Activated CD8-positive, alpha-beta T cell treated with anti-CD3 and anti-CD28 coated beads, Interleukin-2, amount 10 ng/mL, durations not matched to agents 7 days and 5 days (primary cell): ENCODE results near the gene AP3D1. TPM values are rescaled to one million over a fixed set of nuclear protein-coding genes. Genes with fewer than 3 reads are reported as not detected.

Experiments used
- ATAC-seq: fragments of 150-1000 bp; cut with Tn5 transposase; one replicate; pipeline ENCODE4 v1.10.0; 2021; ENCODE audit warnings: moderate library complexity
- CTCF ChIA-PET: fragments of 350-600 bp; sonication (Branson Sonifier 250); formaldehyde crosslinking; loops from one replicate; lab custom pipeline; 2021; ENCODE audit warnings: antibody characterized with exemption; lab: Charles Lee
- POLR2A ChIA-PET: fragments of 350-600 bp; sonication (Branson Sonifier 250); formaldehyde crosslinking; loops from one replicate; lab custom pipeline; 2021; ENCODE audit warnings: antibody characterized with exemption; lab: Charles Lee
- DNase-seq: peaks from one replicate; pipeline ENCODE4 v3.0.0-alpha.2; 2020
- H3K27ac Mint-ChIP-seq: one replicate; pipeline ENCODE4 v1.8.0; 2021; ENCODE audit warnings: mild to moderate bottlenecking, mixed read lengths
- H3K27me3 Mint-ChIP-seq: one replicate; pipeline ENCODE4 v1.8.0; 2021; ENCODE audit warnings: low read depth, mixed read lengths
- H3K36me3 Mint-ChIP-seq: one replicate; pipeline ENCODE4 v1.8.0; 2021; ENCODE audit warnings: low read depth, mixed read lengths
- H3K4me1 Mint-ChIP-seq: one replicate; pipeline ENCODE4 v1.8.0; 2021; ENCODE audit warnings: low read depth, mixed read lengths
- H3K4me3 Mint-ChIP-seq: one replicate; pipeline ENCODE4 v1.8.0; 2021; ENCODE audit warnings: mild to moderate bottlenecking, mixed read lengths
- H3K9me3 Mint-ChIP-seq: one replicate; pipeline ENCODE4 v1.8.0; 2022; ENCODE audit warnings: mixed read lengths; ENCODE audit not compliant: insufficient read depth
- total RNA-seq, 2 experiments: library from RNA; stranded (reverse); gene quantifications; one replicate each; pipeline ENCODE4 v1.2.3, GENCODE V29; 2021

AP3D1 gene
- total RNA-seq, 2 experiments from 2014 or later, result 91.5 to 100 TPM

DNA sequence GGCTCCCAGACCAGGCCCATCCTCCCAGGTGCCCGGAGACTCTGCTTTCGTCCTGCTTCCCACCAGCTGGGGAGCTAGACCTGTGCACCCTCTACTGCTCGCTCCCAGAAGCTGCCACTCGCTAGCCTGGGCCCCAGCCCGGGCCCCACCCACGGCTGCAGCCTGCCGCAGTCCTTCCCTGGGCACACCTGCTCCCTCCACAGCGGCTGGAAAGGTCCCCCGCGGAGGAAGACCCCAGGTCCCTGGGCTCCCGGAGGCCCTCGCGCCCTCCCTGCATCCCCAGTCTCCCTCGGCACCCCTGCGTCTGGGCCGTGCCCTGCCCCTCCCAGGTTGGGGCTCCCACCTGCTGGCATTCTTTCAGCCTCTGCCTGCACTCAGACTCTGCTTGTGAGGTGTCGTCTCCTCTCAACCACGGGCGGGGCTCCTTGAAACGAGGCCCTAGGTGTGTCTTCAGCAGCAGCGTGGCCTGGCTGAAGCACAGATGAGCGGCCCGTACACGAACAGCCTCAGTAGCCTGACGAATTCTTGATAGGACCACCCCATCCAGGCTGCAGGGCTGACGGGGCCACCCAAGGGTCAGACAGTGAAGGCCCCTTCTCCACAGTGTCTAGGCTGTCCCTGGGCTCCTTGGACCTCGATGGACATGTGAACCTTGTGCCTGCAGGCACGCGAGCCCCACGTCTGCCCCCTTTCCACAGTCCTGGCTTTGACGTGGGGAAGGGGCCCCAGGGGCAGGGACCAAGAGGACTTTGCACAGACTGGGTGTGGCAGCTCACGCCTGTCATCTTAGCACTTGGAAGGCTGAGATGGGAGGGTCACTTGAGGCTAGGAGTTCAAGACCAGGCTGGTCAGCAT, 40.3 kb upstream of the AP3D1 start:
- no peak for ATAC-seq
- Mint-ChIP-seq H3K4me1 (no peaks in the 10 kb centered on the region), H3K9me3 (no peaks in the 10 kb centered on the region), H3K4me3 (no peak overlapping the region), H3K36me3 (peaks cover 27% of the 10 kb centered on the region), H3K27me3 (no peaks in the 10 kb centered on the region), H3K27ac (no peak overlapping the region)
- no peak for DNase-seq
- ChIA-PET POLR2A (no interaction called here), CTCF (no interaction called here)

DNA sequence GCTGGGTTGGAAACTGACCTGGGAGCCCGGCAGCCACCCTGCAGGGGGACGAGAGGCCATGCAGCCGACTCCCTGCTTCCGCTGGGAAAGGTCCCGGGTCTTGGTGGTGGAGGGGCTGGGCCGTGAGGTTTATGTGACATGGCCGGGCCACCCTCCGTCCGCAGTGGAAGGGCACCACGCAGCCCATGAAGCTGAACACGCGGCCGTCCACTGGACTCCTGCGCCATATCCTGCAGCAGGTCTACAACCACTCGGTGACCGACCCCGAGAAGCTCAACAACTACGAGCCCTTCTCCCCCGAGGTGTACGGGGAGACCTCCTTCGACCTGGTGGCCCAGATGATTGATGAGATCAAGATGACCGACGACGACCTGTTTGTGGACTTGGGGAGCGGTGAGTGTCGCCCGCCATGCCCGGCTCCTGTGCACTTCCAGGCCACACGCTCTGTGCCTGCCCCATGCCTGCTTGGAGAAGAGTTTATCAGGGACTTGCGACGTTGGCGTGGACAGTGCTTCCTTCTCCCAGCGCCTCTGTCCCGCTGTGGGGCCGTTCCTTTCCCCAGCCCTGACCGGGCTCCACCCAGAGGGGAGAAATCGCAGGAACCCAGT, 39.6 kb upstream of the AP3D1 start:
- no peaks in the 10 kb centered on the region for H3K4me1 Mint-ChIP-seq
- H3K36me3 Mint-ChIP-seq, result peaks cover 31% of the 10 kb centered on the region
- CTCF ChIA-PET, result no interaction called here
- ATAC-seq, result no peak
- no peak overlapping the region for H3K27ac Mint-ChIP-seq
- POLR2A ChIA-PET, result no interaction called here
- H3K4me3 Mint-ChIP-seq, result no peak overlapping the region
- H3K9me3 Mint-ChIP-seq, result no peaks in the 10 kb centered on the region
- no peaks in the 10 kb centered on the region for H3K27me3 Mint-ChIP-seq
- DNase-seq, result no peak

DNA sequence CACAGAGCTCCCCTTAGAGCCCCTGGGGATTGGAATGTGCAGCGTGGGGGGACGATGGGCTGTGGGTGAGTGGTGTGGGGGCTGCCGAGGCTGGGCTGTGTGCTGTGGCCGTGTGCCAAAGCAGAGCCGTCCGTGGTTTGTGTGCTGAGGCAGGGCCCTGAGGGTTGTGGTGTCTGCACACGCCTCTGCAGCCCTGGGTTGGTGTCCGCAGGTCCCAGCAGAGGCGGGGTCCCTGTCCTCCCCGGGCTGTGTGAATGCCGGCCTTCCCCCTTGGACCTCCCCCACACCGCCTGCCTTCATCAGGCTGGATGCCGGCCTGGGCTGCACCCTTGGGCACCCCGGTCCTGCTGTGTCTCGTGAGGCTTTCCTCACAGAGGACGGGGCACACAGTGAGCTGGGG, 38.5 kb upstream of the AP3D1 start:
- CTCF ChIA-PET, result no interaction called here
- H3K27me3 Mint-ChIP-seq, result no peaks in the 10 kb centered on the region
- POLR2A ChIA-PET, result no interaction called here

DNA sequence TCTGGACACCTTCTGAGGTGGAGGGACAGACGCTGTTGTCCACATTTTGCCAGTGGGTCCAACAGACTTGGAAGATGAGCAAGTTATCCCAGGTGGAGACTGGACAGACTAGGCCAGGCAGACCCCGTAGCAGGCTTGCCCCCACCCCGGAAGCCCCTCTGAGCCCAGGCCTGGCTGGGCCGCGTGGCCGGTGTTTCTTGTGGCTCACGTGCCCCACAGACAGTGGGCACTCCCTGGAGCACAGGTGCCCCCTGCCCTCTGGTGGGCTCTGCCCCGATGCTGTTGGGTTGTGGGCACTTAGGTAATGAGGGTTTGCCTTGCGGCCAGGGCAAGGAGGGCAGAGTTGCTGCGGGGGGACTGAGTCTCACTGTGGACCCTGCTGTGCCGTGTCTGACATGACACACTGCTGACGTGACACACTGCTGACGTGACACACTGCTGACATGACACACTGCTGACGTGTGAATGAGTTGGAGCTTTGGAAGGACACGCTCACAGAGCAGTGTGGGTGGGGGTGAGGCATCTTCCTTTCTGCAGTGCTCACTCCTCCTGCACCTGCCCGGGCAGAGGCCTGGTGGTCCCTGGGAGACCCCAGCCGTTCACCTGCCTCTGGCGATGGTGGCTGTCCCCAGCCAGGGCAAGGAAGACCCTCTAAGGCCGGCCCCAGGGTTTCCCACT, 37.5 kb upstream of the AP3D1 start:
- DNase-seq, result no peak
- ATAC-seq, result no peak
- Mint-ChIP-seq H3K9me3 (no peaks in the 10 kb centered on the region), H3K36me3 (peaks cover 38% of the 10 kb centered on the region), H3K27me3 (no peaks in the 10 kb centered on the region), H3K4me3 (no peak overlapping the region), H3K4me1 (peaks cover 5% of the 10 kb centered on the region), H3K27ac (no peak overlapping the region)
- CTCF ChIA-PET, result no interaction called here
- POLR2A ChIA-PET, result no interaction called here

More for the DNA sequence above, 38.5 kb upstream of the AP3D1 start:
- no peak overlapping the region for H3K27ac Mint-ChIP-seq
- no peak for DNase-seq
- H3K9me3 Mint-ChIP-seq, result no peaks in the 10 kb centered on the region
- peaks cover 1% of the 10 kb centered on the region for H3K4me1 Mint-ChIP-seq
- no peak overlapping the region for H3K4me3 Mint-ChIP-seq
- no peak for ATAC-seq
- H3K36me3 Mint-ChIP-seq, result peaks cover 38% of the 10 kb centered on the region

DNA sequence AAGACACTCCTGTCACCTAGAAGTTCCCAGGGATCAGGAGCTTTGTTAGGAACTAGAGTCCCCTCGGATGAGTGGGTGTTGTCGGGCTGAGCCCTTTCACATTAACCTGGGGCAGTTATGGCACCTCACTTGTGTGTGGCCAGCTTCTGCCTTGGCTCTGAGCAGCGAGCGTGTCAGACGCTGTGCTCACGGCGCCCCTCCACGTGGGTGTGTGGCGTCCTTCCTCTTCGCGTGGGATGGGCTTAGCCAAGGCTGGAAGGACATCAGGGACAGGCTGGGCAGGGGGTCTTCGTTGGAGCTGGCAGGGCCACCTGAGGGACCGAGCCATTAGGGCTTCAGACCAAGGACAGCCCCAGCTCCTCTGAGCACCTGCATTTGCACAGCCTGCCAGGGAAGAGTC, 35.8 kb upstream of the AP3D1 start:
- ChIA-PET CTCF (no interaction called here), POLR2A (no interaction called here)
- Mint-ChIP-seq H3K27me3 (no peaks in the 10 kb centered on the region), H3K4me1 (peaks cover 5% of the 10 kb centered on the region), H3K36me3 (peaks cover 29% of the 10 kb centered on the region), H3K4me3 (no peak overlapping the region), H3K27ac (no peak overlapping the region), H3K9me3 (no peaks in the 10 kb centered on the region)
- DNase-seq (no peak), ATAC-seq (no peak)

DNA sequence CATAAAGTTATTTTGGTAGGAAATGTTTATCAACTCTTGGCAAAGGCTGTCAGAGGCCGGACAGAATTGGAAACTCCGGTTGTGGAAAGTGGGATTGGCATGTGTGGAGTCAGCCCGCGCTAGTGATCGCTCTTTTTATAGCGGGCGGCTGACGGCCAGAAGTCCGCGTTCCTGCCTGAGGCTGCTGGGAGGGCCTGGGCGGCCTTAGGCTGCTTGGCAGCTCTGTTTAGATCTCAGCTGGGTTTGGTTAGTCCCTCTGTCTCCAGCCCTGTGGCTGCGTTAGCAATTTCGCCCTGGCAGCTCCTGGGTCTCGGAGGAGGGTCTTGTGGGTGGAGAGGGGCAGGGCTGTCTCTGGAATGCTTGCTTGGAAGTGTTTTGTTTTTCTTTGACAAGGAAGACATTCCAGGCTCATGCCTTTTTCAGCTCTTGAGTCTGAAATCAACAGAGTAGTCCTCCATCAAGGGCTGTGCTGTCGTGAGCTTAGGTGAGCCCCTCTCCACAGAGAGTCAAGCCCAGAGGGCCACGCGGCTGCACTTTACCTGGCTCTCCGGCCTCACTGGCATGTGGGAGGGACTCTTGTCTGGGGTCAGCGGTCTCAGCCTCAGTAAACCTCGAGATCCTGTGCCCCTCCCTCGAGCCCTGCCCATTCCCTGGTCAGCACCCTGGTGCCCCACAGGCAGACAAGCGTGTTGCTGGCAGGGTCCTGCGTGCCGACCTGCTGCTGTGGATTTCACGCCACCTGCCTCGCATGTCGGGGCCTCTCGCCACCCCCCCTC, 34.9 kb upstream of the AP3D1 start:
- ATAC-seq (no peak), DNase-seq (no peak)
- Mint-ChIP-seq H3K27me3 (no peaks in the 10 kb centered on the region), H3K27ac (no peak overlapping the region), H3K4me1 (peaks cover 5% of the 10 kb centered on the region), H3K9me3 (no peaks in the 10 kb centered on the region), H3K36me3 (peaks cover 24% of the 10 kb centered on the region), H3K4me3 (no peak overlapping the region)
- POLR2A ChIA-PET, result no interaction called here
- CTCF ChIA-PET, result interaction anchor here (0.6 kb wide), 1 partner anchor 8 kb away, joined by 3 read pairs; no protein-coding TSS in a partner anchor

DNA sequence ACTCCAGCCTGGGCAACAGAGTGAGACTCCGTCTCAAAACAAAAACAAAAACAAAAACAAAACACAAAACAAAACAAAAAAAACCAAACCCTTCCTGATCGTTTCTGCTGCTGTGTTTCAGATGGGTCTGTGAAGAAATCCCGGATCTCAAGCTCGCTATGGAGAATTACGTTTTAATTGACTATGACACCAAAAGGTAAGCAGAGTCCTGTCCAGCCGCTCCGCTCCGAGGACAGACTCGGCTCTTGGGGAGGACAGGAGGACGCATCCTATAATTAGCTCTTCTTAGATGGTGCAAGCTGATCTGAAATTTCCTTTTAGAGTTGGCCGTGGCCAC, 34.3 kb upstream of the AP3D1 start:
- Mint-ChIP-seq H3K9me3 (no peaks in the 10 kb centered on the region), H3K27me3 (no peaks in the 10 kb centered on the region), H3K36me3 (peaks cover 20% of the 10 kb centered on the region), H3K4me3 (no peak overlapping the region), H3K4me1 (peaks cover 5% of the 10 kb centered on the region), H3K27ac (no peak overlapping the region)
- ATAC-seq (no peak), DNase-seq (no peak)
- ChIA-PET POLR2A (no interaction called here), CTCF (interaction anchor here (0.6 kb wide), 1 partner anchor 8 kb away, joined by 3 read pairs; no protein-coding TSS in a partner anchor)

DNA sequence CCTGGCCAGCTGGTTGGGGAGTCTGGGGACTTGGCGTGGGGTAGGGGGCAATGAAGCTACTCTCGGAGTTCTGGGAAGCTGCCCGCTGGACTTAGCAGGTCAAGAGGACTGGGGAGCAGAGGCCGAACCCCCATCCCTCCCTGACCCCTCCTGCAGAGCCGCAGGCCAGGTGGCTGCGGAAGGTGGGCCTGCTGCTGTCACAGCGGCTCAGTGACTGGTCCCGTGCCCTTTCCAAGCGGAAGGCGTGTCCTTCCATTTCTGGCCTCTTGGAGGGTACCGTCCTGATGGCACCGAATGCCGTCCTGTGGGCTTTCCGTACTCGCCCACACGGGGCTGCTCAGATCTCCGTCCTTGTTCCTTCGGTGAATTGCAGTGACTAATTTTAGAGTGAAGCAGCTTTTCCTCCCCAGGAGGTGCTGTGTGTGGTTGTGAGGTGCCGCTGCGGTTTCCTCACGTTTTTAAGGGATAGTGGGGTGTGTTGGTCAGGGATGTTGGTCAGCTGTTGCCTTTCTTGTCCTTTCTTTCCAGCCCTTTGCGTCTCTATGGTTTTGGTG, 33.1 kb upstream of the AP3D1 start:
- no peak for DNase-seq
- Mint-ChIP-seq H3K4me3 (no peak overlapping the region), H3K27ac (no peak overlapping the region), H3K4me1 (peaks cover 5% of the 10 kb centered on the region), H3K27me3 (no peaks in the 10 kb centered on the region), H3K36me3 (peaks cover 20% of the 10 kb centered on the region), H3K9me3 (no peaks in the 10 kb centered on the region)
- no peak for ATAC-seq
- POLR2A ChIA-PET, result no interaction called here
- CTCF ChIA-PET, result no interaction called here

DNA sequence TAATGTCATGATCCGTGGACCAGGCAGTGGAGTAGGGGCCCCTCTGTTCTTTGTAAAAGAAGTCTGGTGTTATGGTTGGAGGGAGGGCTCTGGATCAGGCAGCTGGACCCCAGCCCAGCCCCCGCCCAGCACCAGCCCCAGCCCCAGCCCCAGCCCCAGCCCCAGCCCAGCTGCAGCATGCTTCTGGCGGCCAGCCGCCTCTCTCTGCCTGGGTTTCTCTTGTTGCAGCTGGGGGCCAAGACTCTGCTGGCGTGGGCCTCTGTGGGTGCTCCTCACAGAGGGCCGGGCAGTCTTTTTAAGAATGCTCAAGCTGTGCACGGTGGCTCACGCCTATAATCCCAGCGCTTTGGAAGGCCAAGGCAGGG, 30.2 kb upstream of the AP3D1 start:
- H3K36me3 Mint-ChIP-seq, result peaks cover 13% of the 10 kb centered on the region
- CTCF ChIA-PET, result no interaction called here
- H3K27me3 Mint-ChIP-seq, result no peaks in the 10 kb centered on the region
- H3K27ac Mint-ChIP-seq, result no peak overlapping the region
- no peaks in the 10 kb centered on the region for H3K9me3 Mint-ChIP-seq
- peaks cover 5% of the 10 kb centered on the region for H3K4me1 Mint-ChIP-seq
- no peak for DNase-seq
- no peak overlapping the region for H3K4me3 Mint-ChIP-seq
- ATAC-seq, result no peak
- POLR2A ChIA-PET, result no interaction called here

DNA sequence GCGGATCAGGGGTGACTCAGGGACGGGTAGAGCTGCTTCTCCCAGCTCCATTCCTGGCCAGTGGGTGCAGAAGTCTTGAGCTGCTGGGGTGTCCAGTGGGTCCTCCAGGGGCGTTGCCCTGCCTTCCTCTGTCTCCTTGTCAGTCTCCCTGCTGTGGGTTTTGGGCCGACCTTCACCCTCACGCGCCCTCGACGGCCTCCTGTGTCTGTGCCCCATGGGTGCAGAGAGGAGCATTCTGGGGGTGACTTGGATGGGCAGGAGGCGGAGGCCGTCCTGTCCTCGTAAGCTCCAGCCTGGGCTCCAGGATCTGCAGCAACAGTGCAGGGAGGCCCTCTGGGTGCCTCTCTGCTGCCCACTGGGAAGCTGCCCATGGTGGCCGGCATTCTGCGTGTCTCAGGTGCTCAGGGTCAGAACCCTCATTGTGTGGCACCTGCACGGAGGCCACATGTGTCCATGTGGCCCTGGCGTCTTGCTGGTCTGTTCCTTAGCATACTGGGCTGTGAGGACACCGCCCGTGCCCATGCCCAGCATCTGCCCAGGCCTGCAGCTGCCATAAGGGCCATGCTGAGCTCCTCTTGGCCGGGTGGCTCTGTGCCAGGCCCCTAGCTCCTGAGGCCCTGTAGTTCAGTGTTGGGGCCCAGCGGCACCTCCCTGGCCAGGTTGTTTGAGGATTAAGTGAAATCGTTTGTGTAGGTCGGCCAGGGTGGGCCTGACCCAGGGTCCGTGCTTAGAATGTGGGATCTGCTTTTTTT, 29.7 kb upstream of the AP3D1 start:
- Mint-ChIP-seq H3K36me3 (peaks cover 9% of the 10 kb centered on the region), H3K4me1 (peaks cover 5% of the 10 kb centered on the region), H3K27ac (no peak overlapping the region), H3K4me3 (no peak overlapping the region), H3K27me3 (no peaks in the 10 kb centered on the region), H3K9me3 (no peaks in the 10 kb centered on the region)
- ChIA-PET POLR2A (no interaction called here), CTCF (no interaction called here)
- ATAC-seq (no peak), DNase-seq (no peak)

DNA sequence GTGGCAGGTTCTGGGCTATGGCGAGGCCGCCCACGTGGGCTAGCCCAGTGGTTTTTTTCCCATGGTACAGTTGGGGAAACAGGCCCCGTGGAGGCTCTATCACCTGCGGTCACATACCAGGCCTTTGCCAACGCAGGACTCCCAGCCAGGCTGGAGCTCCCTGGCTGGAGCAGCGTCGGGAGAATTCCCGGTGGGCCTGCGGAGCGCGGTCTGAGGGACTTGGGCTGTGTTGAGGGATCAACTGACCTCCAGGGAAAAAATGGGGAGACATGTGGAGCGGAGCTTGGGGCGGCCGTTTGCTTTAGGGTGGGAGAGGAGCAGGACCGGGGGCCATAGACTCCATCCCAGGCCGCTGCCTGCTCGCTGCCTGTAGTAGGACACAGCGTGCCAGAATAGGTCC, 28.7 kb upstream of the AP3D1 start:
- no peak overlapping the region for H3K4me3 Mint-ChIP-seq
- CTCF ChIA-PET, result no interaction called here
- POLR2A ChIA-PET, result no interaction called here

More for the DNA sequence above, 28.7 kb upstream of the AP3D1 start:
- no peak overlapping the region for H3K27ac Mint-ChIP-seq
- no peaks in the 10 kb centered on the region for H3K9me3 Mint-ChIP-seq
- peaks cover 7% of the 10 kb centered on the region for H3K4me1 Mint-ChIP-seq
- H3K36me3 Mint-ChIP-seq, result peaks cover 2% of the 10 kb centered on the region
- no peak for ATAC-seq
- no peaks in the 10 kb centered on the region for H3K27me3 Mint-ChIP-seq
- no peak for DNase-seq
